DMS 273 (cell line): ENCODE results near the gene ZNF774.
"Not testable (repeated sequence)": the region's sequence is repeated elsewhere in the genome, so short reads cannot be mapped to it uniquely, and the experiment has no call there.

Source experiments
- DNase-seq: peaks from one replicate; lab custom pipeline; 2025; ENCODE audit not compliant: unreplicated experiment; lab: John Stamatoyannopoulos, UW

Gene ZNF774

GRCh38 chr15:90352107-90352893, at the start of gene ZNF774:
ZNF774 (plus strand) TSS chr15:90352284; CDS start chr15:90354661, 2,377 bp downstream.
- DNase-seq, result peak; percentile 95

GRCh38 chr15:90305355-90305754, 46.7 kb upstream of the ZNF774 start:
- not testable (repeated sequence) for DNase-seq

GRCh38 chr15:90305932-90306331, 46.2 kb upstream of the ZNF774 start:
- DNase-seq, result no peak

DNA sequence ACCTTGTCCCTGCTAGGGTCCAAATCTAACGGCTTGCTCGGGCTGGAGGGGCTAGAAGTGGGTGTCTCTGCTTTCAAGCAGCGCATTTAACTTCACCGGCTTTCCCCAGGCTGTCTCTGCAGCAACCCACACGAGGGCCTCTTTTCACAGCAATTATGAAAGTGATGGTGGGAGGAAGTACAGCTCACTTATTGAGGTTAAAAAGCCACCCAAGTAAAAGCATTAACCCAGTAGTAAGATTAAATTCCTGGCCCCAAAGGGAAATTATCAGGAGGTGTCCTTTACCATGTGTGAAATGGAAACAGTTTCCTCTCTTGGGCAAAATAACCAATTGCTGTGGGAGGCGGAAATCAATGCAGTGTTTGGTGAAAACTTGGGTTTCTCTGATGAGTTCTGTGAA, 45.5 kb upstream of the ZNF774 start:
- no peak for DNase-seq

DNA sequence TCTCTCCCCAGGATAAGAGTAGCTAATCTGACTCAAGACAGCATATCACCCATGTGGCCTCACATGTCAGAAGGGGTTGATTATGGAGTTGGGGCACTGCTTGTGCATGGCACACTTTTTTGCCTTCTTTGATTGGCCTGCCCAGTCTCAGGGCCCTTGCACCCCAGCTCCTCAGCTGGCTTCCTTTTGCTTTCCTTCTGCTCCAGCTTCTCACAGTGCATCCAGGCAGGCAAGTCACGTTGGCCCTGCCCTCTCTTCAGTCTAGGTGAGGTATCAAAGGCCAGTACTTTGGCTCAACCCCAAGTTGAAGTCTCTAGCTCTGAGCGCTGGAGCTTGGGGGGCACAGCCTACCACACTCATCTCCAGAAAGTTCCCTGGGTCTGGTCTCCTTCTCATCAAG, 44.4 kb upstream of the ZNF774 start:
- DNase-seq, result no peak

DNA sequence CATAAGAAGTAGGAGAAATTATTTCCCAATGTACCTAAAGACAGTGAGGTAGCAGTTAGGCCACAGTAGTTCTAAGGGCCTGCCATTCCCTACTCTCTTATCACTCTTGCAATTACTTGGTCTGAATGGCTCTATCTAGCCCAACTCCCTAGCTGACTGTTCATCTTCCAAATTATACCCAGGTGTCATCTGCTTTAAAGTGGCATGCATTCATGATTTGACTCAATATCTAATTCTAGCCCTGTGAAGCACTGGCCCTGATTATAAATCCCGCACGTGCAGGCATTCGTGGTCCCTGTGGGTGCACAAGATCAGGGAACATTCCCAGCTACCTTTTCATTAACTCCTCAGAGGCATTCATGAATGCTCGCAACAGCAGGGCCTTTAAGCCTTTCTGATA, 43.1 kb upstream of the ZNF774 start:
- no peak for DNase-seq

- DNase-seq, result no peak
These were observed 36.7 kb upstream of the ZNF774 start for GRCh38 chr15:90315278-90315982.

DNA sequence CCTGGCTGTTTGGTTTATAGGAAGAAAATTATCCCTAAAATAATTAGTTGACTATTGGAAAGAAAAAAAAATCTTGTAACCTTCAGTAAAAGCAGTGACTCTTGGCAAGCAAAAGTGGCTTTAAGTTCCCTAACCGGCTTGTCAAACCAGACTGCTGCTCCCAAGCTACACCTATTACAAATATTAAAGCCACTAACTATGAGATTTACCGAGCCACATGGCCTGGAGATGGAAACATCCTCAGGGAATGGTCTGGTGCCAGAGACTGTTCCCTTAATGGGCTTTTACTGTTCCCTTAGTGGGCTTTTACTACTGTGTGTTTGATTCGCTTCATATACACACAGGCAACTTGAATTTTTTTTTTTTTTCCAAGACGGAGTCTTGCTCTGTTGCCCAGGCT, 35.9 kb upstream of the ZNF774 start:
- DNase-seq, result no peak

- DNase-seq, result no peak
These were observed 33.5 kb upstream of the ZNF774 start for GRCh38 chr15:90318591-90318990.

- DNase-seq, result peak; percentile 91
These were observed 31.8 kb upstream of the ZNF774 start for GRCh38 chr15:90320062-90320884.

GRCh38 chr15:90320885-90321278, 31.2 kb upstream of the ZNF774 start:
- no peak for DNase-seq

DNA sequence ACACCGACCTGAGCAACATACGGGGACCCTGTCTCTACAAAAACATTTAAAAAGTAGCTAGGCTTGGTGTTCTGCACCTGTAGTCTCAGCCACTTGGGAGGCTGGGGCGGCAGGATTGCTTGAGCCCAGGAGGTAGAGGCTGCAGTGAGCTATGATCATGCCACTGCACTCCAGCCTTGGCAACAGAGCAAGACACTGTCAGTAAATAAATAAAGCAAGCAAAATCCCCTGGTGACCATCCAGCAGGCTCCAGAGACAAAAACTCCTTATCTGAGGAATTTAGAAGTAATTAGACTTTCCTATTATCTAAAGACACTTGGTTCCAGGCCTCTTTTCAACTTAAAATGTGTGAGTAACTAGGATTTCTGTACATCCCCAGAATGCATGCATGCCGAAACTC, 29.5 kb upstream of the ZNF774 start:
- DNase-seq, result no peak

GRCh38 chr15:90325726-90326125, 26.4 kb upstream of the ZNF774 start:
- DNase-seq, result no peak

DNA sequence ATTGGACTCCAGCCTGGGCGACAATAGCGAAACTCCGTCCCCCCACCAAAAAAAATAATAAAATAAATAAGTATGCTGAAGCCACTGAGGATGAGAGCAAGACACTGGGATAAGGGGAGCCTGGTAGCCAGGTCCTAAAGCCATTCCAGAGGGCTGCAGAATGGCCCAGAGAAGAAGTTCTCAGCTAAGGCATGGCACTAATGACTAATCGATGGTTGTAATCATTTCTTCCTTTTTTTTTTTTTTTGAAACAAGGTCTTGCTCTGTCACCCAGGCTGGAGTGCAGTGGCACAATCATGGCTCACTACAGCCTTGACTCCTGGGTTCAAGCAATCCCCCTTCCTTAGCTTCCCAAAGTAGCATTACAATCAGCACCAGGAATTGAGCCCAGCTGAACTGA, 25.6 kb upstream of the ZNF774 start:
- no peak for DNase-seq

GRCh38 chr15:90327311-90327710, 24.8 kb upstream of the ZNF774 start:
- no peak for DNase-seq

DNA sequence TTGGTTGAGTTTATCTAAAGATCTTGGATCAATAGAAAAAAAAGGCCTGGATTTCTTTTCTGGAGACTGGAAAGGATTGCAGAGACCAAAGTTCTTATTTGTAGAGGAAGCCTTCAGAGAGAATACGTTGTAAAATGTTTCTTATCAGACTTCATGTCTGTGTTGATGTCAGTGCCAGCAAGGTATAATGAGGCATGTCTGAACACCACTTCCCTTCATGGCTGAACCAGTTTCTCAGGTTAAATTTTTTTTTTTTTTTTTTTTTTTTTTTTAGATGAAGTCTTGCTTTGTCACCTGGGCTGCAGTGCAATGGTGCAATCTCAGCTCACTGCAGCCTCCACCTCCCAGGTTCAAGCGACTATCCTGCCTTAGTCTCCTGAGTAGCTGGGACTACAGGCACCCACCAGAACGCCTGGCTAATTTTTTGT, 17.8 kb upstream of the ZNF774 start:
- DNase-seq, result no peak

DNA sequence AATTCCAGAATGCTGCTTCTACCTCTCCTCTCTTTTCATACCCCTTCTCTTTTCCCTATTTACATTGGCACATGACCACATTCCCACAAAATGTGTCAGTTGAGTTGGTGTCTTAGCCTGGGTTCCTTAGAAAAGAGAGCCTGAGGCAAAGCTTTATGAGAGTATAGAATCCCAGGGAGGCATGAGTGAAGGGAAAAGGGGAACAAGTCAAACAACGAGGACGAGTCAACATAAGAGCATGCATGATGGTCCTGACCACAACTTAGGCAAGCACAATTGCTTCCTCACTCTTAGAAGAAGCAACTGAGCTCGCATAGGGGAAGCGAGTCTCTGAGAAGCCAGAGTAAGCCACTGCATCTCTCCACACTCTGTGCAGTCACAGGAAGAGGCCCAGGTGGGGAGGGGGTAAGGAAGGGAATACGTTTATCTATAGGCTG, 15.4 kb upstream of the ZNF774 start:
- DNase-seq, result no peak

GRCh38 chr15:90337256-90337655, 14.8 kb upstream of the ZNF774 start:
- no peak for DNase-seq

GRCh38 chr15:90338532-90338931, 13.6 kb upstream of the ZNF774 start:
- no peak for DNase-seq

GRCh38 chr15:90340345-90340744, 11.7 kb upstream of the ZNF774 start:
- DNase-seq, result no peak

DNA sequence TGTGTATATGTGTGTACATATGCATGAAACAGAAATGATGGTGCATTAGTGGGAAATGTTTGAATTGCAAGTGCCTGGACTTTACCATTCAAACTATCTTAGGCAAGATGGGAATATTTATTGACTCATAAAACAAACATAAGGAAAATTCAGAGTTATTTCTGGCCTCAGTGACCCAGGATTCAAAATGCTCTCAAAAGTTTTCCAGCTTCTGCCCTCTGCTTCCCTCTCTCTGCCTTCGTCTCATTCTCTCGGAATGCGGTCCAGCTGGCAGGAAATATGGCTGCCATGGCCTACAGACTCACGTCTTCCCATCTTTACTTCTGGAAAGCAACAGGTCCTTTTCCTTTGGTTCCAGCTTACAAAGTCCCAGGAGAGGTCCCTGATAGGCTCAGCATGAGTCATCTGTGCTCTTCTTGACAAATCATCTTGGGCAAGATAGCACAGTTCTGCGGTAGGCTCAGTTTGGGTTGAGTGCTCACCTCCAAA, 8.7 kb upstream of the ZNF774 start:
- DNase-seq, result no peak
